Esophagus mucosa (tissue), 1 donor: Measurements from ENCODE around the gene SUGCT. TPM values are rescaled to one million over a fixed set of nuclear protein-coding genes. Genes with fewer than 3 reads are reported as not detected.

Experiments used
- ATAC-seq: fragments of 200-7000 bp; cut with Tn5 transposase; one replicate; pipeline ENCODE4 v1.9.1; 2020
- total RNA-seq: library from RNA; stranded (reverse); gene quantifications from one replicate; pipeline ENCODE4 v1.2.4, GENCODE V29; 2023
- donor health status: DM: yes; HTN: yes; CAD: no.

The SUGCT gene
- total RNA-seq, 1 donor from 2014 or later = 8.2 TPM

- ATAC-seq = no peak
Measured at GRCh38 chr7:40839881-40840280, 705.1 kb downstream of the SUGCT start.

- no peak for ATAC-seq
Measured at GRCh38 chr7:40840990-40841389, 706.2 kb downstream of the SUGCT start.

- no peak for ATAC-seq
Measured at GRCh38 chr7:40842641-40843040, 707.8 kb downstream of the SUGCT start.

GRCh38 chr7:40843338-40843985, 708.7 kb downstream of the SUGCT start:
- ATAC-seq = peak; percentile 95

GRCh38 chr7:40845943-40846342, 711.1 kb downstream of the SUGCT start:
- no peak for ATAC-seq

GRCh38 chr7:40847921-40848320, 713.1 kb downstream of the SUGCT start:
- no peak for ATAC-seq

GRCh38 chr7:40848541-40849221, 713.9 kb downstream of the SUGCT start:
- no peak for ATAC-seq

- no peak for ATAC-seq
Measured at GRCh38 chr7:40850017-40850416, 715.2 kb downstream of the SUGCT start.

GRCh38 chr7:40851001-40851400, 716.2 kb downstream of the SUGCT start:
- ATAC-seq = no peak

GRCh38 chr7:40859076-40859475, 724.3 kb downstream of the SUGCT start:
- ATAC-seq = no peak

- ATAC-seq = peak; percentile 96
Measured at GRCh38 chr7:40859965-40860543, 725.2 kb downstream of the SUGCT start.

GRCh38 chr7:40865441-40866233, 730.8 kb downstream of the SUGCT start:
- ATAC-seq = no peak

- ATAC-seq = no peak
Measured at GRCh38 chr7:40866601-40867000, 731.8 kb downstream of the SUGCT start.

- ATAC-seq = no peak
Measured at GRCh38 chr7:40870108-40870507, 735.3 kb downstream of the SUGCT start.

- no peak for ATAC-seq
Measured at GRCh38 chr7:40873248-40873647, 738.4 kb downstream of the SUGCT start.

- no peak for ATAC-seq
Measured at GRCh38 chr7:40874756-40875155, 740.0 kb downstream of the SUGCT start.

- ATAC-seq = no peak
Measured at GRCh38 chr7:40876601-40877000, 741.8 kb downstream of the SUGCT start.

- ATAC-seq = no peak
Measured at GRCh38 chr7:40879941-40880543, 745.2 kb downstream of the SUGCT start.

- ATAC-seq = no peak
Measured at GRCh38 chr7:40880581-40880980, 745.8 kb downstream of the SUGCT start.

GRCh38 chr7:40881405-40881926, 746.7 kb downstream of the SUGCT start:
- no peak for ATAC-seq

- ATAC-seq = no peak
Measured at GRCh38 chr7:40882071-40882658, 747.4 kb downstream of the SUGCT start.

GRCh38 chr7:40883826-40884225, 749.0 kb downstream of the SUGCT start:
- no peak for ATAC-seq
